ENCODE data around the gene GNG11.

GNG11 gene

DNA sequence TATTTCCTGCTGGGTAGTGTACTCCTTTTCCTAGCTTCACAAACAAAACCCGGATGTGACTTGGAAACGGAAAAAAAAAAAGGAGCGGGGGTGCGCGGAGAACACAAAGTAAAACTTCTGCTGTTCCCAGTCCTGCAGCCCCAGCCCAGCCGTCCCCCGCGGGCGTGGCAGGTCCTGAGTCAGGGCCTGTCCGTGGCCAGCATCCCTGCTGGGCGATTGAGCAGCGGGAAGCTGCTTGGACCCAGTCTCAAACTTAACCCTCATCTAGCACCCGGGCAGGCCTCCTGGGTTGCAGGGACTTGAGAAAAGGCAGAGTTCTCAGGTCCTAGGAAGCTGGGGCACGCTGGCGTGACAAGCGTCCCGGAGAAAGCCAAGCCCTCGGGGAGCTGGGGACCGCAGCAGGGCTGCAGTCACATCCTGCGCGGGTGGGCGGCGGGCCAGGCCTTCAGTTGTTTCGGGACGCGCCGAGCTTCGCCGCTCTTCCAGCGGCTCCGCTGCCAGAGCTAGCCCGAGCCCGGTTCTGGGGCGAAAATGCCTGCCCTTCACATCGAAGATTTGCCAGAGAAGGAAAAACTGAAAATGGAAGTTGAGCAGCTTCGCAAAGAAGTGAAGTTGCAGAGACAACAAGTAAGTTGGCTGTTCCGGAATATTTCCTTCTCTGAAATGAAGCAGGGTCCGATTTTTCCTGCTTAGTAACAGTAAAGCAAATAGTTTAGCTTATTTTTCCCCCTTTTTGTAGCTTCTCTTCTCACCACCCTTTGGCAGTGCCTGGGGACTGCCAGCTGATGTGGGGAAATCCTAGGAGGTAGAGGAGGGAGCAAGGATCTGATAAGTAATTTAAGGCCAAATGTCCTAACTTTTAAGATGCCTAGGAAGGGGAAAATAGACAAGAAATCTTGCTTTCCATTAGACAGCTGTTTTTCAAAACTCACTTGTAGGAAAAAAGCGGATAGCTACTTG, at the start of gene GNG11:
Gene GNG11, plus strand, starts transcription at position 129 of the 960 bp plus-strand sequence. Its CDS starts 403 bp downstream, at position 532.
- no peak for TF ChIP-seq ZNF274 (IDR thresholded peaks at IDR 0.05; ENCODE audit: low read depth, low read length)
- peak within 1 kb of the TSS; percentile 58 for H3K4me3 ChIP-seq (ENCODE audit: low read length)

GRCh38 chr7:93873998-93874574, 47.4 kb upstream of the GNG11 start:
- no peak overlapping the region for H3K4me3 ChIP-seq (ENCODE audit: low read length)
- TF ChIP-seq ZNF274 (IDR thresholded peaks at IDR 0.05; ENCODE audit: low read depth, low read length): no peak

- no peak overlapping the region for H3K4me3 ChIP-seq (ENCODE audit: low read length)
- no peak for TF ChIP-seq ZNF274 (IDR thresholded peaks at IDR 0.05; ENCODE audit: low read depth, low read length)
Measured at GRCh38 chr7:93877742-93878141, 43.8 kb upstream of the GNG11 start.

DNA sequence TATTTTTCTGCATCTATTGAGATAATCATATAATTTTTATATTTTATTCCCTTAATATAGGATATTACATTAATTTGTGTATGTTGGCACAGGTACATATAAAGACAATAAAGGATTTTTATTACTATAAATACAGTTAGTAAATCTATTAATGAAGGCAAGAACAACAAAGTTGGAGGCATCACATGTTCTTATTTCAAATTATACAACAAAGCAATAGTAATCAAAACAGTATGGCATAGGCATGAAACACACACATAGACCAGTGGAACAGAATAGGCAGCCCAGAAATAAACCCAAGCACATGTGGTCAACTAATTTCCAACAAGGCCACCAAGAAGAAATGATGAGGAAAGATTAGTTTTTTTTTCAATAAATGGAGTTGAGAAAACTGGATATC, 42.2 kb upstream of the GNG11 start:
- H3K4me3 ChIP-seq (ENCODE audit: low read length): no peak overlapping the region
- no peak for TF ChIP-seq ZNF274 (IDR thresholded peaks at IDR 0.05; ENCODE audit: low read depth, low read length)

- TF ChIP-seq ZNF274 (IDR thresholded peaks at IDR 0.05; ENCODE audit: low read depth, low read length): no peak
- no peak overlapping the region for H3K4me3 ChIP-seq (ENCODE audit: low read length)
Measured at GRCh38 chr7:93882468-93882867, 39.1 kb upstream of the GNG11 start.

DNA sequence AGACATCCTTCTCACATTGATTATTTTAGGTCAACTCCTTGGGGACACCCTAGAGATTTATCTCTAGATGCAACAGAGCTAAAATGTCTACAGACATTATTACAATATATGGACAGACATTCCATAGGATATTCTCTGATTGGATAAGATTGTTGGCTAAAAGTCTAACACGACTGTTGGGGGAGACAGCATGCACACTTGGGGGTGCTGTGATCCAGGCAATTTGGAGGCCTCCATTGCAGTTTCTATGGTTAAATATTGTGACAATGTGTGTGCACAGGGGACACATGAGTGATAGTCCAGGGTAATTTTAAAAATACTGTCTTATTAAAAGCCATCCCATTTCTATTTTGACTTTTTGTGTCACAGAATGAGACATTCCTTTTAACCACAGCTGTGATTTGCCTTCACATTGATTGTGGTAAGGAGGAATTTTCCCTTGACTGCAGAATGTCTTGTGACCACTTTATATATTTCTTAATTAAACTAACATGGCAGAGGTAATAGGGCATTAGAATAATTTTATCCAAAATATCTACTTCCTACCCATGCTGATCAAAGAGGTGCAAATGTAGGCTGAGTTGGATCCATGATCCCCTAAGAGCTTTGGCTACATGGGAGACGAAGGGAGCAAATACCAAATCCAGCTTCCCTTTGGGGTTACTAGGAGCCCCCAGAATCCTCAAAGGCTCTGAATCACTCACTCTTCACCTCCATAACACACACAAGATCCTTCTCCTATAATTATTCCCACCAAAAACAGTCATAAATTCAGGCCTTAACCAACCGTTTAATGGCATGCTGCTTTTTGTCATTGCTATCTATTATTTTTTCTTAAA, 38.2 kb upstream of the GNG11 start:
- H3K4me3 ChIP-seq (ENCODE audit: low read length): no peak overlapping the region
- TF ChIP-seq ZNF274 (IDR thresholded peaks at IDR 0.05; ENCODE audit: low read depth, low read length): no peak

DNA sequence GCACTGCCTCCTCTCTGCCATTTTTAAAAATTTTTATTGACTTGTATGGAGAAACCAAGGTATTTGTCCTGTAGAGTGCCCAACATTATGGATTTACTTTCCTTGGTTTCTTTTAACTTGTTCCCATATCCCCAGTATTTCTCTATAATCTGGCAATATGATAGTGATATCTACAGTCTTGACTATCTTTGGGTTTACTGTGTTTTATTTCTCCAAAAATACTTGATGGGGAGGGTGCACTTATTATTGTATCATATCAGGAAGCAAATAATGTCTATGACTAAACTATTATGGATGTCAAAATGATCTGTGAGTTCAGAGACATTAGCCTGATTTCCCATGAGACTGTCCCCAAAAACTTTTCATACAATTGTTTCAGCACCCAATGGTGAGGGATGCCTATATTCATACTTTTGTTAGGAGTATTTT, 37.6 kb upstream of the GNG11 start:
- no peak for TF ChIP-seq ZNF274 (IDR thresholded peaks at IDR 0.05; ENCODE audit: low read depth, low read length)

GRCh38 chr7:93884541-93884940, 37.0 kb upstream of the GNG11 start:
- H3K4me3 ChIP-seq (ENCODE audit: low read length): no peak overlapping the region

More for the DNA sequence above, 37.6 kb upstream of the GNG11 start:
- no peak overlapping the region for H3K4me3 ChIP-seq (ENCODE audit: low read length)

DNA sequence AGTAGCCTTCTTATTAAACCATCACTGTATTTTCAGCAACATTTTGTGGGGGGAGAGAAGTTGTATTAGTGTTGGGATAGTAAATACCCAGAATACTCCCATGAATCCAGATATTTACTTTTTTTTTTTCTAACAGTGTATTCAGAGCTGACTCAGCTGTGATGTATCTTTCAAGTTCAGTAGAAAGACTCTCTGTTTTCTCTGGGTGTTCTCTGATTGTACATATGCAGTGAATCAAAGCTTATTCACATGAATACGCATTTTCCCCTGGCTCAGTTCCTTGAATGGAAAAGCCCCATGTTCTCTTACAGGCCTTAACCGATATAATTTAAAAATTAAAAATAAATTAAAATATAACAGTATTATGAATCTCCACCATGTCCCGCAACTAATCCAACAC, 32.3 kb upstream of the GNG11 start:
- no peak for TF ChIP-seq ZNF274 (IDR thresholded peaks at IDR 0.05; ENCODE audit: low read depth, low read length)
- no peak overlapping the region for H3K4me3 ChIP-seq (ENCODE audit: low read length)

More at GRCh38 chr7:93884541-93884940, 37.0 kb upstream of the GNG11 start:
- TF ChIP-seq ZNF274 (IDR thresholded peaks at IDR 0.05; ENCODE audit: low read depth, low read length): no peak

- H3K4me3 ChIP-seq (ENCODE audit: low read length): peak overlapping the region; percentile 45; the same call in 1 of the 2 replicates
- no peak for TF ChIP-seq ZNF274 (IDR thresholded peaks at IDR 0.05; ENCODE audit: low read depth, low read length)
Measured at GRCh38 chr7:93890041-93890463, 31.5 kb upstream of the GNG11 start.

GRCh38 chr7:93890464-93891068, 31.0 kb upstream of the GNG11 start, which contains the start of gene TFPI2:
Gene TFPI2, minus strand, starts transcription at chr7:93890753. Its CDS starts 75 bp downstream, at chr7:93890678.
- TF ChIP-seq ZNF274 (IDR thresholded peaks at IDR 0.05; ENCODE audit: low read depth, low read length): no peak
- H3K4me3 ChIP-seq (ENCODE audit: low read length): peak within 1 kb of the TSS; percentile 45; the same call in 1 of the 2 replicates

GRCh38 chr7:93894426-93894825, 27.1 kb upstream of the GNG11 start:
- no peak overlapping the region for H3K4me3 ChIP-seq (ENCODE audit: low read length)

DNA sequence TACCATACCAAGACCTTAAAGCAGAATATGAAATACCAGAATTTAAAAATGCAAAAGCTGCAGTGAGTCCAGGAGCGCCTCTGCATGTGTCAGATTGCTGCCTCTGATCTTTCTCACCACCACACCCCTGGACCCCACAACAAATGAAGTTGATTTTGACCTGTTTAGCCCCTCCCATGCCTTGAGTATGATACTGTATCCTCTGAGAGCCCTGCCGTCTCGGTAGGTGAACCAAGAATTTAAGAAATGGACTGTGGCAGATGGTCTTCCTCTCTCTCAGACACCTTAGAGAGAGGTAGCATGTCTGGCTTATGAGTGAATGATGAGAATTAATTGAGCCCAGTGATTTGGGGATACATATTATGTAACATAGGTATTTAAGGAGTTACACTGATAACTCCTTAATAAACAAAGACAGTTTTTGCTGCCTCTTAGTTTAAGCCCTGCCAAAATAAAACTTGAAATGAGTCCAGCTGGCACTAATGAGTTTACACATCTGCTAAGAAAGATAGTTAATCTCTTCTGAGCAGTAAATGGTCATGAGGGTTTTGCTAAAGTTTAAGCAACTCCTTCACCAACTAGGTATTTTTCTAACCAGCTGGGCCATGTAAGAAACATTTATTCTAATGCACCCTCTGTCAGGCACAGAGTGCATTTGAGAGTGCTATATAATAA, 26.4 kb upstream of the GNG11 start:
- TF ChIP-seq ZNF274 (IDR thresholded peaks at IDR 0.05; ENCODE audit: low read depth, low read length): no peak
- no peak overlapping the region for H3K4me3 ChIP-seq (ENCODE audit: low read length)

More at GRCh38 chr7:93894426-93894825, 27.1 kb upstream of the GNG11 start:
- no peak for TF ChIP-seq ZNF274 (IDR thresholded peaks at IDR 0.05; ENCODE audit: low read depth, low read length)

Measured in GM08714 (cell line).